ENCODE data around the gene FCN2. TPM values are rescaled to one million over a fixed set of nuclear protein-coding genes. Genes with fewer than 3 reads are reported as not detected.

FCN2 gene
- total and polyA plus RNA-seq, 3 experiments from 2014 or later = not detected

DNA sequence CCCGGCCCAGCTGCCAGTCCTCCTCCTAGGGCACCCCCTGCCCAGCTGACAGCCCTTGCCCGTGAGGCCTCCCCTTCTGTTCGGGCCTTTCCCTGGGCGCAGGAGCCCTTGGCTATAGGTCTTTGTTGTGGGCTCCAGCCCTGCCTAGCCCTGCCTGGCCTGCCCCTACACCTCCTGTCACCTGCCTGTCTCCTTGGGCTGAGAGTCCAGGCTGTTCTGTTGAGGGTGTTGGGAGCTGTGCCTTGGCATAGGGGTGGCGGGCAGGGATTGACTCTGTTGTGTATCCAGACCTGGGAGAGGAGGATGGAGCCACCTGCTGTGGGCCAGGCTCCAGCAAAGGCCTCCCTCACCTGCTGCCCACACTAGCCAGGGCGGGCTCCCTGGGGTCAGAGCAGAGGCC, 11.6 kb downstream of the FCN2 start:
- Histone ChIP-seq H3K9me3 (ENCODE audit: low read length) (no peaks in the 10 kb centered on the region), H3K4me1 (ENCODE audit: insufficient read depth, low read length) (no peaks in the 10 kb centered on the region), H3K27ac (ENCODE audit: low read depth, low read length) (no peak overlapping the region), H3K27me3 (ENCODE audit: insufficient read depth, low read length, poor library complexity, severe bottlenecking) (peaks cover 6% of the 10 kb centered on the region), H3K4me3 (ENCODE audit: low read length) (no peak overlapping the region), H3K36me3 (ENCODE audit: insufficient read depth, low read length) (no peaks in the 10 kb centered on the region)
- ChIA-PET CTCF (no interaction called here), POLR2A (no interaction called here)
- Mint-ChIP-seq H3K27ac (no peak overlapping the region), H3K4me1 (no peaks in the 10 kb centered on the region), H3K27me3 (peaks cover 17 to 41% of the 10 kb centered on the region in 2 donors), H3K4me3 (no peak overlapping the region), H3K9me3 (no peaks in the 10 kb centered on the region), H3K36me3 (no peaks in the 10 kb centered on the region)
- DNase-seq = no peak

DNA sequence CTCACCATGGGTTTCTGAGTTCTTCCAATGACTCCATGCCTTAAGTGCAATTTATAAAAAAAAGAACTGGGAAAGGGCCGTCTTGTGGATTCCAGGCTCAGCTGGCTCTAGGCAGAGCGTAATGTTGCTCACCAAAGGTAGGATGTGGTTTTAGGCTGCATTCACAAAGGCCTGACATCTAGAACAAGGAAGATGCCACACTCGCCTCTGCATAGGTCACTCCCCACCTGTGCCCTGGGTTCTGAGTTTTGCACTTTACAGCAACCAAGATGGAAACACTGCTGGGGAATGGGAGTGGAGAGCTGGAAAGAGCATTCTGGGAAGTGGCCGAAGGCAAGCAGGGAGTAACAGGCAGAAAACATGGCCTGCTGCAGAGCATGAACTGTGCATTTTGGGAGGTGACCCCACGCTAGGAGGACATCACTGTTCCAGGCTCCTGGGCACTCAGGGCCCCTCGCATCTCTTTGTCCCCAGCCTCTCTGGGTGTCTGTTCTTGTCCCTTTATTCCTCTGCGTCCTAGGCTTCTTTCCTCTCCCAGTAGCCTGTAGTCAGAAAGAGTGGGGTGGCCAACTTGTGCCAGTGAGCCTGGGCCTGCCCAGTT, 12.3 kb downstream of the FCN2 start:
- POLR2A ChIA-PET = no interaction called here
- H3K36me3 Mint-ChIP-seq = no peaks in the 10 kb centered on the region

DNA sequence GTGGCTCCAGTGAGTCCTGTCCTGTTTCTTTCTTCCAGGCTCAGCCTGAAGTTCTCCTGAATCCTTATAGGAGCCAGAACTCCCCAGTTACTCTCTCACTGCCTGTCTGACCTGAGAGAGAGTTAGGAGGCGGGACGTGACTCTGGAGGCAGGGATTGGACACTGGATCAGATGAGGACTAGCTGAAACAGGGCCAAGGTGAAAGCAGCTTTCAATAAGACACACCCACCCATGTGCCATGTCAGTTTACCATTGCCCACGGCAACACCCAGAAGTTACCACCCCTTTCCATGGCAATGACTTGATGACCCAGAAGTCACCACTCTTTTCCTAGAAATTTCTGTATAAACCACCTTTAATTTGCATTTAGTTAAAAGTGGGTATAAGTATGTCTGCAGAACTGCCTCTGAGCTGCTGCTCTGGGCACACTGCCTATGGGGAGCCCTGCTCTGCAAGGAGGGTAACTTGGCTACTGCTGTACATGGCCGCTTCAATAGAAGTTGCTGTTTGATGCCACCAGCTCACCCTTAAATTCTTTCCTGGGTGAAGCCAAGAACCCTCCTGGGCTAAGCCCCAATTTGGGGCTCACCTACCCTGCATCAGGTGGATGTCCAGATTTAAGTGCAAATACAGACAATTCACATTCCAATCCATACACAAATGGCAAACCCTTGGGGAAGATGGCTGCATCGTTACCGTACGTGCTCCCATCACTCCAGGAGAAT, 13.7 kb downstream of the FCN2 start:
- H3K27ac Mint-ChIP-seq = no peak overlapping the region
- H3K36me3 Mint-ChIP-seq = peaks cover 0 to 1% (median 0%) of the 10 kb centered on the region in 3 donors
- H3K9me3 Mint-ChIP-seq = peaks cover 2 to 8% (median 4%) of the 10 kb centered on the region in 5 donors
- peaks cover 6% of the 10 kb centered on the region for H3K27me3 ChIP-seq (ENCODE audit: insufficient read depth, low read length, poor library complexity, severe bottlenecking)
- no peak overlapping the region for H3K4me3 ChIP-seq (ENCODE audit: low read length)
- no peak overlapping the region for H3K27ac ChIP-seq (ENCODE audit: low read depth, low read length)
- H3K4me1 Mint-ChIP-seq = no peaks in the 10 kb centered on the region
- no peak overlapping the region for H3K4me3 Mint-ChIP-seq
- DNase-seq = no peak
- POLR2A ChIA-PET = no interaction called here
- H3K9me3 ChIP-seq (ENCODE audit: low read length) = no peaks in the 10 kb centered on the region
- CTCF ChIA-PET = no interaction called here
- no peaks in the 10 kb centered on the region for H3K4me1 ChIP-seq (ENCODE audit: insufficient read depth, low read length)
- no peaks in the 10 kb centered on the region for H3K36me3 ChIP-seq (ENCODE audit: insufficient read depth, low read length)
- H3K27me3 Mint-ChIP-seq = peaks cover 15 to 40% of the 10 kb centered on the region in 2 donors

More for the DNA sequence above, 12.3 kb downstream of the FCN2 start:
- Mint-ChIP-seq H3K27ac (no peak overlapping the region), H3K4me1 (no peaks in the 10 kb centered on the region), H3K27me3 (peaks cover 15 to 40% of the 10 kb centered on the region in 2 donors), H3K9me3 (no peaks in the 10 kb centered on the region), H3K4me3 (no peak overlapping the region)
- no peak overlapping the region for H3K27ac ChIP-seq (ENCODE audit: low read depth, low read length)
- H3K4me1 ChIP-seq (ENCODE audit: insufficient read depth, low read length) = no peaks in the 10 kb centered on the region
- no peaks in the 10 kb centered on the region for H3K36me3 ChIP-seq (ENCODE audit: insufficient read depth, low read length)
- H3K4me3 ChIP-seq (ENCODE audit: low read length) = no peak overlapping the region
- CTCF ChIA-PET = no interaction called here
- peaks cover 6% of the 10 kb centered on the region for H3K27me3 ChIP-seq (ENCODE audit: insufficient read depth, low read length, poor library complexity, severe bottlenecking)
- H3K9me3 ChIP-seq (ENCODE audit: low read length) = no peaks in the 10 kb centered on the region
- no peak for DNase-seq

DNA sequence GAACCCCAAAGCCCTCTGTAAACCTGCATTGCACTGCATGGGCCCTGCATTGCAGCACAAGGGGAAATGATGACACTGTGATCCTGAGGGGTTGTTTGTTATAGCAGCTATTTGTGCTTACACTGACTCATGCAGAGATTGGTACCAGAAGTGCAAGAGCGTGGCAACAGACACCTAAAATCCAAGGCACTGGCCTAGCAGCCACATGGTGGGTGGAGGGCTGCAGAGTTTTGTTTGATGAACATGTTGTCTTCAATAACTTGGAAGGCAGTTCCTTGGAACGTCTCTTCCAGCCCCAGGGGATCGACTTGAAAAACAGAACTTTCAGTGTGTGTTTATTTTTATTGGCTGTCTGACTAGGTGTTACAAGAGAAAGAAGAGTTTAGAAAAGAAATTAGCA, 14.5 kb downstream of the FCN2 start:
- POLR2A ChIA-PET = no interaction called here

DNA sequence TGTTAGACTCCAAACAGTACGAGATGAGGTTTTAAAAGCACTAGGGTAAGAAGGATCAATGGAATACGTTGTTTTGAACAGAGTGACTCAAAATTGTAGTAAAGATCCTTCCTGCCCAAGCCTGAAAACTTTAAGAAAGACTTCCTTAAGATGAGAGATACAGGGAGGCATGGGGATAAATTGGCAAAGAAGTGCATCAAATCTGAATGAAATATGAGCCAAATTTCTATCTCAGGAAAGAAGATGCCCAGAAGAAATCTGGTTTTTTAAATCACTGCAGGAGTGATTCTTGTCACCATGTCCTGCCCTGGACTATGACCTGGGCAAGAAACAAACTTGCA, 14.9 kb downstream of the FCN2 start:
- peaks cover 6% of the 10 kb centered on the region for H3K27me3 ChIP-seq (ENCODE audit: insufficient read depth, low read length, poor library complexity, severe bottlenecking)
- peaks cover 5 to 15% (median 7%) of the 10 kb centered on the region in 5 donors for H3K9me3 Mint-ChIP-seq
- no peak overlapping the region for H3K27ac ChIP-seq (ENCODE audit: low read depth, low read length)
- H3K9me3 ChIP-seq (ENCODE audit: low read length) = no peaks in the 10 kb centered on the region
- H3K4me1 Mint-ChIP-seq = no peaks in the 10 kb centered on the region
- H3K36me3 Mint-ChIP-seq = peaks cover 0 to 1% (median 0%) of the 10 kb centered on the region in 3 donors
- no peaks in the 10 kb centered on the region for H3K36me3 ChIP-seq (ENCODE audit: insufficient read depth, low read length)
- DNase-seq = no peak
- no peaks in the 10 kb centered on the region for H3K4me1 ChIP-seq (ENCODE audit: insufficient read depth, low read length)
- ChIA-PET CTCF (no interaction called here), POLR2A (no interaction called here)
- H3K4me3 ChIP-seq (ENCODE audit: low read length) = no peak overlapping the region
- no peak overlapping the region for H3K27ac Mint-ChIP-seq
- H3K4me3 Mint-ChIP-seq = no peak overlapping the region
- H3K27me3 Mint-ChIP-seq = peaks cover 15 to 35% of the 10 kb centered on the region in 2 donors

More for the DNA sequence above, 14.5 kb downstream of the FCN2 start:
- Mint-ChIP-seq H3K27ac (no peak overlapping the region), H3K4me1 (no peaks in the 10 kb centered on the region), H3K9me3 (peaks cover 5 to 13% (median 7%) of the 10 kb centered on the region in 5 donors), H3K27me3 (peaks cover 15 to 38% of the 10 kb centered on the region in 2 donors), H3K36me3 (peaks cover 0 to 1% (median 0%) of the 10 kb centered on the region in 3 donors), H3K4me3 (no peak overlapping the region)
- CTCF ChIA-PET = no interaction called here
- Histone ChIP-seq H3K27me3 (ENCODE audit: insufficient read depth, low read length, poor library complexity, severe bottlenecking) (peaks cover 6% of the 10 kb centered on the region), H3K4me3 (ENCODE audit: low read length) (no peak overlapping the region), H3K36me3 (ENCODE audit: insufficient read depth, low read length) (no peaks in the 10 kb centered on the region), H3K4me1 (ENCODE audit: insufficient read depth, low read length) (no peaks in the 10 kb centered on the region), H3K9me3 (ENCODE audit: low read length) (no peaks in the 10 kb centered on the region), H3K27ac (ENCODE audit: low read depth, low read length) (no peak overlapping the region)
- DNase-seq = no peak

DNA sequence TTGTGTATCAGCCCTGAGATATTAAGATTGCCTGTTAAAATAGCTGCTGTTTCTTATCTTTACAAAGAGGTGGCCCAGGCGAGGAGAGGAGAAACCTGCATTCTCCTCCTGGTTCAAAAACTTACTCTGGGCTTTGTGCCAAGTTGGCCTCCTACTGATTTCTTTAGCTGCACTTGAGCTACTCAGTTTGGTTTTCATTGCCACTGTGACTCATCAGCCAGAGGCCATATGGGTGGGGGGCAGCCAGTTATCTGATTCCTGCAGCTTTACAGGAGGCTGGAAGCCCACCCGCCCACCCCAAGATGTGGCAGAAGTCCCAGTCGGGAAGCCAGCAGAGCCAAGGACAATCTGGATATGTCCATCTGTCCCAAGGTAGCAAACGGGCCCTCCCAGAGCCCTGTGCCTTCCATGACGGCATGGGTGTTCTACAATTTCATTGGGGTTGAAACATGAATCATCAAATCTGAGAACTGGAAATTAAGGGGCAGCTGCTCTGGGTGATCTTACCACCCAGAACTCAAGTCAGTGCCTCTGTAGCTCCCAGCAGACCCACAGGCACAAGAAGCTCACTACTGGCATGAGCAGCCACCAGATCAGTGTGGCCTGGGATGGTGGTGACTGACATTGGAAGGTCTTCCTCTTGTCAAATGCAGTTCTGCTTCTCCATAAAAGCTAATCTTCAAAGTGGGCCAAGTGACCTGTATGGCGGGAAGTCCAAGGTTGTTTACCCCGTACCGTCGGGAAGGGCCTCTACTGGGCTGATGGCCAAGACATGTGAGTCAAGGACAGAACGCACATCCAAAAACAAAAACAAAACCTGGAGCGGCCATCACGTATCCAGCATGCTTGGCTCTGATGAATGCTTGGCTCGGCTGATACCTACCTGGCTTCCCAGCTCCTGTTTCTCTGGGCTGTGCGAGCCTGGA, 15.6 kb downstream of the FCN2 start:
- Histone ChIP-seq H3K4me3 (ENCODE audit: low read length) (no peak overlapping the region), H3K27me3 (ENCODE audit: insufficient read depth, low read length, poor library complexity, severe bottlenecking) (peaks cover 6% of the 10 kb centered on the region), H3K9me3 (ENCODE audit: low read length) (no peaks in the 10 kb centered on the region), H3K36me3 (ENCODE audit: insufficient read depth, low read length) (no peaks in the 10 kb centered on the region), H3K27ac (ENCODE audit: low read depth, low read length) (no peak overlapping the region), H3K4me1 (ENCODE audit: insufficient read depth, low read length) (no peaks in the 10 kb centered on the region)
- H3K9me3 Mint-ChIP-seq = peaks cover 5 to 15% (median 7%) of the 10 kb centered on the region in 5 donors
- H3K4me1 Mint-ChIP-seq = no peaks in the 10 kb centered on the region
- peaks cover 11 to 31% of the 10 kb centered on the region in 2 donors for H3K27me3 Mint-ChIP-seq
- CTCF ChIA-PET = no interaction called here
- POLR2A ChIA-PET = no interaction called here
- H3K36me3 Mint-ChIP-seq = peaks cover 0 to 1% (median 0%) of the 10 kb centered on the region in 3 donors
- no peak overlapping the region for H3K4me3 Mint-ChIP-seq
- DNase-seq = no peak
- no peak overlapping the region for H3K27ac Mint-ChIP-seq

DNA sequence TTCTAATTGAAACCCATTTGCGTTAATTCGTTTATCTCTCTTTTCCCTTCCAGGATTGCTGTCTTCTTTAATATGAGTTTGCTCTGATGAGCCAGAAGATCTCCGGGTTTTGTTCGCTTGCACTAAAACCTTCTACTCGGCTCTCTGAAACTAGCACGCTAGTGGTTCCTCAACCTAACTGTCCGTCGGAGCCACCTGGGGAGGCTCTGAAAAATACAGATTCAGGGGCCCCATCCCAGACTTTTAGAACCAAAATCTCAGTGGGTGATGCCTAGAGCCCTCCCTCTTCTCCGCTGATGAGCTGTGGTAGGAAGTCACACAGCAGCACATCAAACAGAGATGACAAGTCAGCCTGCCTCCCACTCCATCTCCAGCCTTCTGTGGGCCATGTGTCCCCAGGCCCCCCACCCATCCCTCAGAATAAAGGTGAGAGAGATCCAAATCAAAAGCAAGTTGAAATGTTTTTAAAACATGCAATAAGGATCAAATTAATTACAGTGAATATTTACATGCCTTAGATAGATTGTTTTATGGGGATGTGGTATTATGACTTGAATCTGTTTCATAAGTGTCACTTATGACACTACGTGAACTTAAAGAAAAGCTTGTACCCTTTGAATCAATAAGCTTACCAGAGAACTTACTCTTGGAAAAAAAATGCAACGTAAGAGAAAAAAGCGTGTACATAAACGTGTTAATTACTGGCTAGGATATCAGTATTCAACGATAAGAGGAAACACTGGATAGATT, 16.4 kb downstream of the FCN2 start:
- Mint-ChIP-seq H3K27me3 (peaks cover 11 to 24% of the 10 kb centered on the region in 2 donors), H3K27ac (no peak overlapping the region), H3K4me1 (no peaks in the 10 kb centered on the region), H3K36me3 (peaks cover 0 to 1% (median 0%) of the 10 kb centered on the region in 3 donors), H3K9me3 (peaks cover 5 to 15% (median 7%) of the 10 kb centered on the region in 5 donors), H3K4me3 (no peak overlapping the region)
- ChIA-PET CTCF (no interaction called here), POLR2A (no interaction called here)
- DNase-seq = no peak
- H3K36me3 ChIP-seq (ENCODE audit: insufficient read depth, low read length) = no peaks in the 10 kb centered on the region
- H3K27me3 ChIP-seq (ENCODE audit: insufficient read depth, low read length, poor library complexity, severe bottlenecking) = peaks cover 6% of the 10 kb centered on the region
- H3K4me3 ChIP-seq (ENCODE audit: low read length) = no peak overlapping the region
- H3K4me1 ChIP-seq (ENCODE audit: insufficient read depth, low read length) = no peaks in the 10 kb centered on the region
- no peaks in the 10 kb centered on the region for H3K9me3 ChIP-seq (ENCODE audit: low read length)
- H3K27ac ChIP-seq (ENCODE audit: low read depth, low read length) = no peak overlapping the region

Measured in CD8-positive, alpha-beta memory T cell (primary cell).